ENCODE data around the gene ARG2.

Gene ARG2

DNA sequence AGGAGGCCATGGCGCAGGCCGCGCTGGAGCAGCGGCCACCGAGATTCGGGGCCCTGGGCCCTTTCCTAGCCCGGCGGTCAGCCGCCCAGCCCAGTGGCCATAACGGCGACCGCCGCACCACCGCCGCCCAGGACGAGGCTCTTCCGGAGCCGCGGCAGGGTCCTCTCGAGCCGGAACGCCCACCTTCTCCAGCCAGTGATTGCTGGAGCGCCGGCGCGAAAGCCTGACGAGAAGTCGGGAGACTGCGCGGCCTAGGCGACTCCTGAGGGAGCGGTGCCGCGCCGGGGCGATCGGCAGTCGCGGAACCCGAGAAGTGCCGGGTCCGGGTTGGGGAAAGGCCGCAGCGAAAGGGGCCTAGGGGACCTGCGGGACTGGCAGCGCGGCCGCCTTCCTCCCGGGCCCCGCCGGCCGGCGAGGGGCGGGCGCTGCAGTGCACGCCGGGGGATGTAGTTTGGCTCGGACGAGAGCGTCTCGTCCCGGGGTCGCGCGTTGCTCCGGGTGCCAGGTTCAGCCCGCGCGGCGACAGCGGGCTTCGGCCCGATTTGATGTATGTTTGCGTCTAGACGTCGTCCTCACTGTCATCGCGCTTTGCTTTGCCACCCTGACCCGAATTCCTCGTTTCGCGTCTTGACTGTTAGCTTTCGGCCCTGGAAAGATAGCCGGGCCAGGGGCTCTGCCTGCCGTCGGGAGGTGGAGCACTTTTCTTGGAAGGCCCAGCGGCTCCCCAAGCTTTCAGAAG, 54.9 kb downstream of the ARG2 start, which contains the start of gene VTI1B:
Gene VTI1B, minus strand, starts transcription at position 153 of the 739 bp plus-strand sequence. Its CDS starts 143 bp downstream, at position 10.
- H3K36me3 ChIP-seq = peaks cover 0 to 10% (median 0%) of the 10 kb centered on the region in 3 donors
- peak within 1 kb of the TSS; percentile 96 to 97 for H3K27ac ChIP-seq
- H3K9me3 ChIP-seq = no peaks in the 10 kb centered on the region
- no peaks in the 10 kb centered on the region for H3K27me3 ChIP-seq
- TF ChIP-seq, protein P1, sequence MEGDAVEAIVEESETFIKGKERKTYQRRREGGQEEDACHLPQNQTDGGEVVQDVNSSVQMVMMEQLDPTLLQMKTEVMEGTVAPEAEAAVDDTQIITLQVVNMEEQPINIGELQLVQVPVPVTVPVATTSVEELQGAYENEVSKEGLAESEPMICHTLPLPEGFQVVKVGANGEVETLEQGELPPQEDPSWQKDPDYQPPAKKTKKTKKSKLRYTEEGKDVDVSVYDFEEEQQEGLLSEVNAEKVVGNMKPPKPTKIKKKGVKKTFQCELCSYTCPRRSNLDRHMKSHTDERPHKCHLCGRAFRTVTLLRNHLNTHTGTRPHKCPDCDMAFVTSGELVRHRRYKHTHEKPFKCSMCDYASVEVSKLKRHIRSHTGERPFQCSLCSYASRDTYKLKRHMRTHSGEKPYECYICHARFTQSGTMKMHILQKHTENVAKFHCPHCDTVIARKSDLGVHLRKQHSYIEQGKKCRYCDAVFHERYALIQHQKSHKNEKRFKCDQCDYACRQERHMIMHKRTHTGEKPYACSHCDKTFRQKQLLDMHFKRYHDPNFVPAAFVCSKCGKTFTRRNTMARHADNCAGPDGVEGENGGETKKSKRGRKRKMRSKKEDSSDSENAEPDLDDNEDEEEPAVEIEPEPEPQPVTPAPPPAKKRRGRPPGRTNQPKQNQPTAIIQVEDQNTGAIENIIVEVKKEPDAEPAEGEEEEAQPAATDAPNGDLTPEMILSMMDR (IDR thresholded peaks at IDR 0.05) = no peak
- DNase-seq = peak; percentile 68 to 88
- H3K4me1 ChIP-seq = peaks cover 0 to 36% (median 22%) of the 10 kb centered on the region in 4 donors
- peak within 1 kb of the TSS; percentile 83 to 94 for H3K4me3 ChIP-seq
- intact Hi-C loops (cut with DNase I; ENCODE audit: low total_unique reads) = no loop called here

DNA sequence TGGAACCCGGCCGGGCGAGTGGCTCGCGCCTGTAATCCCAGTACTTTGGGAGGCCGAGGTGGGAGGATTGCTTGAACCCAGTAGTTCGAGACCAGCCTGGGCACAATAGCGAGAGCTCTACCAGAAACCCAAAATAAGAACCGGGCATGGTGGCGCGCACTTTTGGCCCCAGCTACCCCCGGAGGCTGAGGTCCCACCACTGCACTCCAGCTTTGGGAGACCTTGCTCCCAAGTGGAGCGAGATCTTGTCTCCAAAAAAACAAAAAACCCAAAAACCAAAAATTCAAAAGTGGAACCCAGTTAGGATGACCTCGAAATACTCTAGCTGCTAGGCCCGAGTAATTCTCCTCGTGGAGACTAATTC, 55.5 kb downstream of the ARG2 start:
- intact Hi-C loops (cut with DNase I; ENCODE audit: low total_unique reads) = no loop called here
- peaks cover 0 to 16% (median 5%) of the 10 kb centered on the region in 3 donors for H3K36me3 ChIP-seq
- no peaks in the 10 kb centered on the region for H3K9me3 ChIP-seq
- no peaks in the 10 kb centered on the region for H3K27me3 ChIP-seq
- TF ChIP-seq, protein P1 (IDR thresholded peaks at IDR 0.05) = no peak
- peak overlapping the region; percentile 96 to 97 for H3K27ac ChIP-seq
- peak overlapping the region; percentile 83 to 94 for H3K4me3 ChIP-seq
- DNase-seq = no peak
- peaks cover 0 to 36% (median 22%) of the 10 kb centered on the region in 4 donors for H3K4me1 ChIP-seq

- TF ChIP-seq, protein P1 (IDR thresholded peaks at IDR 0.05) = no peak
- DNase-seq = no peak
- Histone ChIP-seq H3K27me3 (no peaks in the 10 kb centered on the region), H3K4me1 (peaks cover 0 to 6% (median 3%) of the 10 kb centered on the region in 4 donors), H3K36me3 (peaks cover 0 to 38% (median 14%) of the 10 kb centered on the region in 3 donors), H3K27ac (no peak overlapping the region), H3K4me3 (no peak overlapping the region), H3K9me3 (no peaks in the 10 kb centered on the region)
- intact Hi-C loops (cut with DNase I; ENCODE audit: low total_unique reads) = no loop called here
Observed at GRCh38 chr14:67679006-67679405, 59.3 kb downstream of the ARG2 start.

- H3K4me1 ChIP-seq = peaks cover 0 to 5% (median 2%) of the 10 kb centered on the region in 4 donors
- H3K4me3 ChIP-seq = no peak overlapping the region
- H3K27me3 ChIP-seq = no peaks in the 10 kb centered on the region
- H3K9me3 ChIP-seq = no peaks in the 10 kb centered on the region
- intact Hi-C loops (cut with DNase I; ENCODE audit: low total_unique reads) = no loop called here
- H3K27ac ChIP-seq = no peak overlapping the region
- DNase-seq = no peak
- H3K36me3 ChIP-seq = peaks cover 0 to 47% (median 14%) of the 10 kb centered on the region in 3 donors
- TF ChIP-seq, protein P1 (IDR thresholded peaks at IDR 0.05) = no peak
Observed at GRCh38 chr14:67680121-67680602, 60.4 kb downstream of the ARG2 start.

GRCh38 chr14:67680941-67681340, 61.2 kb downstream of the ARG2 start:
- Histone ChIP-seq H3K27ac (no peak overlapping the region), H3K36me3 (peaks cover 0 to 54% (median 20%) of the 10 kb centered on the region in 3 donors), H3K27me3 (no peaks in the 10 kb centered on the region), H3K4me3 (no peak overlapping the region), H3K9me3 (no peaks in the 10 kb centered on the region), H3K4me1 (no peaks in the 10 kb centered on the region)
- intact Hi-C loops (cut with DNase I; ENCODE audit: low total_unique reads) = no loop called here
- TF ChIP-seq, protein P1 (IDR thresholded peaks at IDR 0.05) = no peak
- peak in 1 of 2 donors; percentile 23 for DNase-seq
